ENCODE results near the gene OR5T2. TPM values are rescaled to one million over a fixed set of nuclear protein-coding genes. Genes with fewer than 3 reads are reported as not detected.

The OR5T2 gene
- total RNA-seq, 1 donor, result not detected

DNA sequence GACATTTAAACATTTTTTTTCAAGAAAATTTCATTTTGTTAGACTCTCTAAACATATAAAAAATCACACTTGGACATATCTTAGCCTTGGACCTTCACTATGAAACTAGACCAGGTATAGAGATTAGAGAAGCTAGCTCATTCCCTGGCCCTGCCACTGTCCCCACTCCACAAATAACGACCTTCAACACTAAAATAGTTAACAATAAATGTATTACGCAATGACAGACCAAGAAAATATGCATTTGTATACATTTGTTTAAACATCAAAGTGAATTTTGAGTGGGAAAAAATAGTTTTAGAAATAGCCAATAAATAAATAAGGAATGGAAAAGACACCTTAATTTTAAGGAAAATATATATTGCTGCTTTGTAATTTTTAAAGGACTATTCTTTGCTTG is 36.7 kb downstream of the OR5T2 start:
- no peak for DNase-seq (ENCODE audit: low read depth)
- TF ChIP-seq, protein P1, sequence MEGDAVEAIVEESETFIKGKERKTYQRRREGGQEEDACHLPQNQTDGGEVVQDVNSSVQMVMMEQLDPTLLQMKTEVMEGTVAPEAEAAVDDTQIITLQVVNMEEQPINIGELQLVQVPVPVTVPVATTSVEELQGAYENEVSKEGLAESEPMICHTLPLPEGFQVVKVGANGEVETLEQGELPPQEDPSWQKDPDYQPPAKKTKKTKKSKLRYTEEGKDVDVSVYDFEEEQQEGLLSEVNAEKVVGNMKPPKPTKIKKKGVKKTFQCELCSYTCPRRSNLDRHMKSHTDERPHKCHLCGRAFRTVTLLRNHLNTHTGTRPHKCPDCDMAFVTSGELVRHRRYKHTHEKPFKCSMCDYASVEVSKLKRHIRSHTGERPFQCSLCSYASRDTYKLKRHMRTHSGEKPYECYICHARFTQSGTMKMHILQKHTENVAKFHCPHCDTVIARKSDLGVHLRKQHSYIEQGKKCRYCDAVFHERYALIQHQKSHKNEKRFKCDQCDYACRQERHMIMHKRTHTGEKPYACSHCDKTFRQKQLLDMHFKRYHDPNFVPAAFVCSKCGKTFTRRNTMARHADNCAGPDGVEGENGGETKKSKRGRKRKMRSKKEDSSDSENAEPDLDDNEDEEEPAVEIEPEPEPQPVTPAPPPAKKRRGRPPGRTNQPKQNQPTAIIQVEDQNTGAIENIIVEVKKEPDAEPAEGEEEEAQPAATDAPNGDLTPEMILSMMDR (IDR thresholded peaks at IDR 0.05; ENCODE audit: insufficient read depth, low read depth, low read length), result no peak
- no peak overlapping the region for H3K4me3 ChIP-seq (ENCODE audit: low read depth, low read length)

DNA sequence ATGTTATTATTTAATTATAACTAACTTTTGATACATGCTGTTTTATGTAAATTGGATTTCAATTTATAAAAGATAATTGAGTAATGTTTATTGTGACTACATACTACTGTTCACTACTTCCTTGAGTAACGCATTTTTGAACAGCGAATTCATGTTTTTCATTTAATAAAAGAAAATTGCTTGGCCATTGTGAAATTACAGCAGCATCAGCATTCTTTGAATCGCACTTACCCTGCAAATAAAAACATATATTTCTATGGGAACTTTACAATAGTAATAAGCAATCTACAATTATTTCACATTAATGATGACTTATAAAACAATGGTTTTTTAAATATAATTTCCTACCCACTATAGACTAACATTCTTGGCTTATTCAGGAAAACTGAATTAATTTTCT is 37.4 kb downstream of the OR5T2 start:
- no peak overlapping the region for H3K4me3 ChIP-seq (ENCODE audit: low read depth, low read length)
- TF ChIP-seq, protein P1 (IDR thresholded peaks at IDR 0.05; ENCODE audit: insufficient read depth, low read depth, low read length), result no peak
- no peak for DNase-seq (ENCODE audit: low read depth)

DNA sequence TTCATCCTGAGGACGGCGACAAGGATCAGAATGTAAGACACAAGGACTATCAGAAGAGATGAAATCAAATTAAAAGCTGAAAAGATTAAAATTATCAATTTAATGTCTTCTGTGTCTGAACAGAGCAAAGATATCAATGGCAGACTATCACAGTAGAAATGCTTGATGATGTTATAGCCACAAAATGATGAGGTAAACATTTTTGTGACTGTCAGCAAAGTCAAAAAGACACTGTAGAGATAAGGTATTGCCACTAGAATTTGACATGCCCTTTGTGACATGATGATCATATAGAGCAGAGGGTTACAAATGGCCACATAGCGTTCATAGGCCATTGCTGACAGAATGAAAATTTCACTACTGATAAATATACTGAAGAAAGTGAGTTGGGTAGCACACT is 45.5 kb downstream of the OR5T2 start:
- DNase-seq (ENCODE audit: low read depth), result no peak
- TF ChIP-seq, protein P1 (IDR thresholded peaks at IDR 0.05; ENCODE audit: insufficient read depth, low read depth, low read length), result no peak
- no peak overlapping the region for H3K4me3 ChIP-seq (ENCODE audit: low read depth, low read length)

DNA sequence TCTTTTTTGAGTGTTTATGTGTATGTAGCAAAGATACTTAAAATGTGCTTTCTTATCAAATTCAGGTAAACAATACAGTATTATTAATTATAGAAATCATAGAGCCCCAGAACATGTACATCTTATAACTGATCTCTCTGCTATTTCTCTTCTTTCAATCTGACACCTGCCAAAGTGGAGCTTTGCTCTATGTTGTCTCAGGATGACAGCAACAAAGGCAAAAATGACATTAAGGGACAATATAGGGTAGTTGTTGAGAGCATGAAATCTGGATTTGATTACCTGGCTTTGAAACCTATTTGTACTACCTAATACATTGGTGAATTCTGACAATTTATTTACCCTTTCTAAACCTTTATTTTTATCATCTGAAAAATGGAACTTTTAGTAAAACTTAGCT is 50.6 kb downstream of the OR5T2 start:
- TF ChIP-seq, protein P1 (IDR thresholded peaks at IDR 0.05; ENCODE audit: insufficient read depth, low read depth, low read length), result no peak
- no peak for DNase-seq (ENCODE audit: low read depth)
- no peak overlapping the region for H3K4me3 ChIP-seq (ENCODE audit: low read depth, low read length)

Other genes starting within 250 kb of the OR5T2 start
- gene OR5F1, start 239.6 kb downstream of the OR5T2 start, total RNA-seq, result not detected in 2 replicates
- not detected in 2 replicates for gene OR5AS1, start 206.6 kb downstream of the OR5T2 start, total RNA-seq
- not detected in 2 replicates for gene OR8I2, start 140.9 kb downstream of the OR5T2 start, total RNA-seq
- gene OR8H2, start 130.6 kb downstream of the OR5T2 start, total RNA-seq, result not detected in 2 replicates
- not detected in 2 replicates for gene OR8H3, start 111.9 kb downstream of the OR5T2 start, total RNA-seq
- not detected in 2 replicates for gene OR8J3, start 94.1 kb downstream of the OR5T2 start, total RNA-seq
- gene OR8K5, start 73.9 kb downstream of the OR5T2 start, total RNA-seq, result not detected in 2 replicates
- not detected in 2 replicates for gene OR5J2, start 57.6 kb downstream of the OR5T2 start, total RNA-seq
- gene OR5T3, start 18.0 kb upstream of the OR5T2 start, total RNA-seq, result not detected in 2 replicates
- not detected in 2 replicates for gene OR5T1, start 39.9 kb upstream of the OR5T2 start, total RNA-seq
- gene OR8H1, start 58.0 kb upstream of the OR5T2 start, total RNA-seq, result not detected in 2 replicates
- not detected in 2 replicates for gene OR8K3, start 80.9 kb upstream of the OR5T2 start, total RNA-seq
- gene OR8K1, start 111.8 kb upstream of the OR5T2 start, total RNA-seq, result not detected in 2 replicates
- not detected in 2 replicates for gene OR8J1, start 120.0 kb upstream of the OR5T2 start, total RNA-seq
- gene OR8U1, start 141.4 kb upstream of the OR5T2 start, total RNA-seq, result not detected in 2 replicates
- not detected in 2 replicates for gene OR5AL1, start 178.4 kb upstream of the OR5T2 start, total RNA-seq
- not detected in 2 replicates for gene OR5M3, start 239.1 kb upstream of the OR5T2 start, total RNA-seq